Activated CD4-positive, alpha-beta T cell treated with anti-CD3 and anti-CD28 coated beads, Interleukin-2, Interleukin-4, amounts not matched to agents 100 ng/mL and 50 ng/mL, durations not matched to agents 16 hours and 8 hours (primary cell): Measurements from ENCODE around the gene RHOB.

Experiments used
- DNase-seq: peaks from one replicate; pipeline ENCODE4 v3.0.0-alpha.2; 2020; ENCODE audit warnings: low spot score

Gene RHOB

DNA sequence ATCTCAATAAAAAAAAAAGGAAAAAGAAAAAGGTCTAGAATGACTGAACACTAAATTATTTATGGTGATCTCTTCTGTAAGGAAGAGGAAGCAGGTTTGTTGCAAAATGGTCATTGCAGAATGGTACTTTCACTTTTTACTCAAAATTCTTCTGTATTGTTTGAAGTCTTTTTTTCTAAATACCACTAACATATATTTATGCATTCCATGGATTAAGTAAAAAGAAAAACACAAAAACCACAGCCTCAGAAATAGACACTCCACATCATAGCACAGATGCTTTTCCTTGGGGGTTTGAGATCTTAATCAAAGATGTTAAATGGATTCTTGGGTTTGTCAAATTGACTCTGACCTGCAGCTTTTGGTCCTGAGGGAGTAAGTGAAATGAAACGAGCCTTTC is 47.4 kb downstream of the RHOB start:
- no peak for DNase-seq

DNA sequence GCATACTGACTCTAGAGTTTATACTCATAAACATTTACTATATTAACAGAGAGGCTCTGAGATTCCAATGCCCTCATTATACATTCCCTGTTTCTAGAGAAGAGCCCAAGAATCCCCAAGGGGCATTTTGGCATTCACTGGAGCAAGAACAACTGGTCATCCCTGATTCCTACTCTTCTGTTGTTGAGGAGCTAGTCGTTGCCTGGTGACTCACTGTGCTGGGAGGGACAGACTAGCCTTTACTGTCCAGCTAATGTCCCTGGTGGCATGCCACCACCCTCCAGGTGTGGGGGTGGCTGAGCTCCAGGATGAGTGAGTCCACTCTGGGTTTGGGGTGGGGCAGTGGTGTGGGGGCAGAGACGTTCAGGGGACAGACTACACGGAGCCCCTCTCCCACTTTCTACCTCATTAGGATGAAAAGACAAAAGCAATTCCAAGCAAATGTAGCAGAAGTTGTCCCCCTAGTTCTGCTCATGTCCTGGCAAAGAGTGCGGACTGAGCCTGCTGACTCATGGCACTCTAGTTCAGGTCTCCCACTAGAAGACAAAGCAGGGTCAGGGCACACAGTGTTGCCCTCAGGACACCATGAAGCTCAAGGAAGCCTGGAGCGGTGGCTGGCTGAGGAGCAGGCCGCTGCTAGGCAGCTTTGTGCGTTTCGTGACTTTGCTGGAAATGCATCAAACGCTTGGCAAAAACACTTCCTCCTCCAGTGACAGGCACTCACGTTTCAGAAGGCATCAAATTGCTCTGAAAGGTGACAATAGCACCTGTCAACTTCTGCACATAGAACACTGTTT is 49.4 kb downstream of the RHOB start:
- no peak for DNase-seq

DNA sequence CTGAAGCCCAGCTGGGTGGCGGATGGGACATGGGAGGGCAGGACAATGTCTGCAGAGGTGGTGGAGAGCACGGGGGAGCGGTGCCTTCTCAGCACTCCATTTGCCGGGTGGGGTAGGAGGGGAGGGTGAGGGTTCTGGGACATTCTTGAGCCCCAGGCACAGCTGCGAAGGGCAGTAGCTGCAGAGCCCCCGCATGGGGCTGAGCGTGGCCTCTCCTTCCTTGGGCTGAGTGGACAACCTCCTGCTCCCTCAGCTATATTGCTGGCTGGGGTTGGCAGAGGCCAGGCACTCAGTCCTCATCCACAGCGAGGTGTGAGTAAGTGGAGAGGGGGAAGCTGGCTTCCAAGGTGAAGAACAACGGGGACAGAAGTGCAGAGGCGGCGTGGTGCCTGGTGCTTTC is 50.1 kb downstream of the RHOB start:
- no peak for DNase-seq
